ENCODE results near the gene ITPRID2.

ITPRID2 gene

GRCh38 chr2:181891258-181891965 lies at the start of gene ITPRID2:
Gene ITPRID2 (plus strand): TSS chr2:181891730. CDS start chr2:181892067, 337 bp downstream.
- DNase-seq (ENCODE audit: low read depth in 2 of 2) = peak; percentile 9 to 29

GRCh38 chr2:181844551-181845290 lies 46.8 kb upstream of the ITPRID2 start:
- DNase-seq (ENCODE audit: low read depth in 2 of 2) = no peak

- DNase-seq (ENCODE audit: low read depth in 2 of 2) = no peak
Measured at GRCh38 chr2:181846399-181847197, 44.9 kb upstream of the ITPRID2 start.

- no peak for DNase-seq (ENCODE audit: low read depth in 2 of 2)
Measured at GRCh38 chr2:181847198-181847556, 44.4 kb upstream of the ITPRID2 start.

GRCh38 chr2:181847702-181848101 lies 43.8 kb upstream of the ITPRID2 start:
- no peak for DNase-seq (ENCODE audit: low read depth in 2 of 2)

GRCh38 chr2:181848261-181848886 lies 43.2 kb upstream of the ITPRID2 start:
- no peak for DNase-seq (ENCODE audit: low read depth in 2 of 2)

GRCh38 chr2:181849601-181850000 lies 41.9 kb upstream of the ITPRID2 start:
- no peak for DNase-seq (ENCODE audit: low read depth in 2 of 2)

GRCh38 chr2:181850936-181851560 lies 40.5 kb upstream of the ITPRID2 start:
- no peak for DNase-seq (ENCODE audit: low read depth in 2 of 2)

- DNase-seq (ENCODE audit: low read depth in 2 of 2) = no peak
Measured at GRCh38 chr2:181851726-181852125, 39.8 kb upstream of the ITPRID2 start.

- no peak for DNase-seq (ENCODE audit: low read depth in 2 of 2)
Measured at GRCh38 chr2:181853696-181854095, 37.8 kb upstream of the ITPRID2 start.

- no peak for DNase-seq (ENCODE audit: low read depth in 2 of 2)
Measured at GRCh38 chr2:181857483-181857882, 34.0 kb upstream of the ITPRID2 start.

- DNase-seq (ENCODE audit: low read depth in 2 of 2) = no peak
Measured at GRCh38 chr2:181858600-181858999, 32.9 kb upstream of the ITPRID2 start.

GRCh38 chr2:181859123-181859522 lies 32.4 kb upstream of the ITPRID2 start:
- DNase-seq (ENCODE audit: low read depth in 2 of 2) = no peak

GRCh38 chr2:181859803-181860202 lies 31.7 kb upstream of the ITPRID2 start:
- DNase-seq (ENCODE audit: low read depth in 2 of 2) = no peak

- no peak for DNase-seq (ENCODE audit: low read depth in 2 of 2)
Measured at GRCh38 chr2:181861379-181861778, 30.2 kb upstream of the ITPRID2 start.

- no peak for DNase-seq (ENCODE audit: low read depth in 2 of 2)
Measured at GRCh38 chr2:181862583-181863281, 28.8 kb upstream of the ITPRID2 start.

GRCh38 chr2:181872178-181872577 lies 19.4 kb upstream of the ITPRID2 start:
- no peak for DNase-seq (ENCODE audit: low read depth in 2 of 2)

- no peak for DNase-seq (ENCODE audit: low read depth in 2 of 2)
Measured at GRCh38 chr2:181876614-181877063, 14.9 kb upstream of the ITPRID2 start.

GRCh38 chr2:181877181-181877664 lies 14.3 kb upstream of the ITPRID2 start:
- DNase-seq (ENCODE audit: low read depth in 2 of 2) = no peak

- no peak for DNase-seq (ENCODE audit: low read depth in 2 of 2)
Measured at GRCh38 chr2:181878448-181878847, 13.1 kb upstream of the ITPRID2 start.

- DNase-seq (ENCODE audit: low read depth in 2 of 2) = no peak
Measured at GRCh38 chr2:181879295-181879694, 12.2 kb upstream of the ITPRID2 start.

Measured in stimulated activated CD4-positive, alpha-beta T cell treated with anti-CD3 and anti-CD28 coated beads, Interleukin-1b, Interleukin-23, amount 100 ng/mL, for 1 hour (primary cell).